ENCODE results near the gene RASSF8.

Gene RASSF8

DNA sequence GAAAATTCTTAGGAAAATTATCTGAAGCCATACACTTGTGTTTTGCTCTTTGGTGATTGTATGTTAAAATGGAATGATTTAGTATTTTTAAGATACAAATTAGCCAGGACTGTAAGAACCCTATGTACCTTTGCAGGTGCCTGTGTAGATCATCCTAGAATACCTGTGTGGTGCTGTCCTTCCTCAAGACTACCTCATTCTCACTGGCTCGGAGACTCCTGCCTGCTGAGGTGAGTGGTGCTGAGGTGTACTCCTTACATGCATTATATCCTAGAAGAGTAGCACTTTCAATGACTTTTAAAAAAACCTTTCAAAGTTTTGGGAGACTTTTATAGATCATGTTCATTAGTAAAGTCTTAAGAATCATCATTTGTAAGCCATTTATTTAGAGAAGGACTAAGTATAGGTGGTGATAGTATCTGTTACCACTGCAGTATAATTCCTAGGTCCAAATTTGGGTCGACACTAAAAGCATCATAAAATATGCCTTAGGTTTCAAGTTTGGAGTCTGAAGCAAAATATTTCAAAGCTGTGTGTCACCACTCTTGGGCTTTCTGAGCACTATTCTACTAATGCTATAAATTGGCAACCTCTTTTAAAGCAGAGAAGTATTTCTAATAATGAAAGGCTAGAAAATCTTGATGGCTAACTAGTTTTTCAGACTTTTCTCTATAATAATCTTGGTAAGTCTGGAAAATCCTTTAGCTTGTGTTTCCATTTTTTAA lies 36.6 kb downstream of the RASSF8 start:
- no peak for TF ChIP-seq CTCF (IDR thresholded peaks at IDR 0.05; ENCODE audit: low read depth, low read length, missing control alignments)
- DNase-seq (ENCODE audit: extremely low read depth, low read depth) = no peak

DNA sequence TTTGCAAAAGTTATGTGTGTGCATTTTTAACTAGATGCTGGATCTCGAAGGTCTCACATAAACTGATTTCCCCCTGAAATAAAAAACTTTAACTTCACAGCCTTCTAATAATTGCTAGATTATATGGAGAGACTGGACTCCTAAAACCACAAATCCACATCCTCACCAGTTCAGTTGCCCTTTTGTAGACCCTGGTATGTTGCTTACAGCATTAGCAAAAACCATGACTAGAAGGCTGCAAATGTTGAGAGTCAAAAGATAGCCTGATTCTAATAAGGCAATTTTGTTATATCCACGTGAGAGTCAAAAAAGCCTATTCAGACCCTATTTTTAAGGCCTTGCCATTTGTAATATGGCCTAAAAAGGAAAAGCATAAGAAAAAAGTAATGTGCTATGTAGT lies 37.4 kb downstream of the RASSF8 start:
- DNase-seq (ENCODE audit: extremely low read depth, low read depth) = no peak
- no peak for TF ChIP-seq CTCF (IDR thresholded peaks at IDR 0.05; ENCODE audit: low read depth, low read length, missing control alignments)
- no peak overlapping the region for H3K4me3 ChIP-seq (replicated peaks; ENCODE audit: low read depth, low read length)

More for the DNA sequence above, 36.6 kb downstream of the RASSF8 start:
- 0 out of 2 replicates have a peak overlapping the region, but pooled peaks have one; percentile 2 for H3K4me3 ChIP-seq (replicated peaks; ENCODE audit: low read depth, low read length)

GRCh38 chr12:25996677-25997076 lies 38.2 kb downstream of the RASSF8 start:
- no peak overlapping the region for H3K4me3 ChIP-seq (replicated peaks; ENCODE audit: low read depth, low read length)
- no peak for TF ChIP-seq CTCF (IDR thresholded peaks at IDR 0.05; ENCODE audit: low read depth, low read length, missing control alignments)
- DNase-seq (ENCODE audit: extremely low read depth, low read depth) = no peak

DNA sequence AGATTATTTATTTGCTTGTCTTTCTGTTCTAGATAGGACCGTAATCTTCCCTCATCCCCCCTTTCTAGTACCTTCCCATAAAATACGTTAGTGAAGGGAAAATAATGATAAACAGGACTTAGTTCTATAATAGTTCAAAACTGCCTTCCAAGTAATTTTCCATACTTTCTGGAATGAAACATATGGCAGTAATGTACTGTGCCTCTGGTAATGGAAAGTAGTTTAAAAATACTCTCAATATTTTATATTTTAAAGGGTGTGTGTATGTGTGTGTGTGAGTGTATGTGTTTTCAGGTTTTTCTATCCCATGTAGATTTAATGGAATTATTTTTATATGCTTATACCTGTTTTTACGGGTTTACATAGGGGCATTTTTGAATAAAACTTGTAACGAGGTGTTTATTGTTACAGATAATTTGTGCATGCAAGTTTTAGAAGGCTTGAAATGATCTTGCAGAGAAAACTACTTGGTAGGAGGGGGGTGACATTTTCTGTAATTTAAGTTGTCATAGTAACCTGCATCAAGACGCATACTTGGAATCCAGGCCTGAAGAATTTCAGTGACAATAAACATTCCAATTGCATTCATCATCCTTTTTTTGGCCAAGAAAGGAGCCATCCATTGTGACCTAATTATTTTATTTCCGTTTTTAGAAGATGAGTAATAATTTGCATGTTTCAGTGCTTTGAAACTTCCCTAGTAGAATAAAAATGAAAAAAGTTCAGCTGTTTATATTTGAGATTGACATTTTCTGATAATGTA lies 38.9 kb downstream of the RASSF8 start:
- DNase-seq (ENCODE audit: extremely low read depth, low read depth) = peak; percentile 94
- H3K4me3 ChIP-seq (replicated peaks; ENCODE audit: low read depth, low read length) = no peak overlapping the region
- no peak for TF ChIP-seq CTCF (IDR thresholded peaks at IDR 0.05; ENCODE audit: low read depth, low read length, missing control alignments)

DNA sequence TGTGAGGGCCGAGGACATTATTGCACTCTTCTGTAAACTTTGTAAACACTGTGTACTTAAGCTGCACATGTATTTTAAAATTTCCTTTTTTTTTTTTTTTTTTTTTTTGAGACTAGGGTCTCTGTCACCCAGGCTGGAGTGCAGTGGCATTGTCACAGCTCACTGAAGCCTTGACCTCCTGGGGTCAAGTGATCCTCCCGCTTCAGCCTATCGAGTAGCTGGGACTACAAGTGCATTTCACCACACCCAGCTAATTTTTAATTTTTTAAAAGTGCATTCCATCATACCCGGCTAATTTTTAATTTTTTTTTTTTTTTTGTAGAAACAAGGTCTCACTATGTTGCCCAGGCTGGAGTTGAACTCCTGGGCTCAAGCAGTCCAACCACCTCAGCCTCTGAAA lies 42.4 kb downstream of the RASSF8 start:
- TF ChIP-seq CTCF (IDR thresholded peaks at IDR 0.05; ENCODE audit: low read depth, low read length, missing control alignments) = no peak
- no peak overlapping the region for H3K4me3 ChIP-seq (replicated peaks; ENCODE audit: low read depth, low read length)
- no peak for DNase-seq (ENCODE audit: extremely low read depth, low read depth)

DNA sequence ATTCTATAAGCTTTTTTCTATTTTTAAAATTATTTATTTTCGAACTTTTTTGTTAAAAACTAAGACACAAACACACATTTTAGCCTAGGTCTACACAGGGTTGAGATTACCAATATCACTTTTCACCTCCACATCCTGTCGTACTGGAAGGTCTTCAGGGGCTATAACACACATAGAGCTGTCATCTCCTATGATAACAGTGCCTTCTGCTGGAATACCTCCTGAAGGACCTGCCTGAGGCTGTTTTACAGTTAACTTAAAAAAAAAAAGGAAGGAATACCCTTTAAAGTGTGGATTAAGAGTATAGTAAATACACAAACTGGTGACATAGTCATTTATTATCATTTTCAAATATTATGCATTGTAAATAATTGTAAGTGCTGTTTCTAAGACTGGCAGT lies 43.0 kb downstream of the RASSF8 start:
- TF ChIP-seq CTCF (IDR thresholded peaks at IDR 0.05; ENCODE audit: low read depth, low read length, missing control alignments) = no peak
- no peak overlapping the region for H3K4me3 ChIP-seq (replicated peaks; ENCODE audit: low read depth, low read length)
- DNase-seq (ENCODE audit: extremely low read depth, low read depth) = no peak

Measured in HFF-Myc (cell line).